HL-60/S4 (cell line): Measurements from ENCODE around the gene TRPV5.

Source experiments
- in situ Hi-C: fragments of 300-500 bp; cut with MboI; formaldehyde crosslinking; loops from 2 replicates; pipeline ENCODE4 v1.14.3; 2022; ENCODE audit warnings: low sequenced_read_pairs

Gene TRPV5

GRCh38 chr7:142890874-142891485, 42.6 kb downstream of the TRPV5 start:
- in situ Hi-C loops: no loop called here

DNA sequence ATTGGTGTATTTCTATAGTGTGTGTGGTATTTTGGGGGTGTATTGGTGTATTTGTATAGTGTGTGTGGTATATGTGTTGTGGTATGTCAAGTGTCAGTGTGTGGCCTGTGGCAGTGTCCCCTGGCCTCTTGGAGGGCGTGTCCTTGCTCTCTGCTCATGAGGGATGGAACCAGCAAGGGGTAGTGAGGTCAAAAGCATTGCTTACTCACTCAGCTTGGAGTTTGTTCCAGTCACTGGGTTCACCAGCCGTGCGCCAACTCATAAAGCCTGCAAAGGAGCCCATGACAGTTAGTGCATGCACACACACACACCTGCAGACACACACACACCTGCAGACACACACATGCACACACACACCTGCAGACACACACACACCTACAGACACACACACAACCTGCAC, 43.7 kb downstream of the TRPV5 start:
- in situ Hi-C loops: no loop called here

DNA sequence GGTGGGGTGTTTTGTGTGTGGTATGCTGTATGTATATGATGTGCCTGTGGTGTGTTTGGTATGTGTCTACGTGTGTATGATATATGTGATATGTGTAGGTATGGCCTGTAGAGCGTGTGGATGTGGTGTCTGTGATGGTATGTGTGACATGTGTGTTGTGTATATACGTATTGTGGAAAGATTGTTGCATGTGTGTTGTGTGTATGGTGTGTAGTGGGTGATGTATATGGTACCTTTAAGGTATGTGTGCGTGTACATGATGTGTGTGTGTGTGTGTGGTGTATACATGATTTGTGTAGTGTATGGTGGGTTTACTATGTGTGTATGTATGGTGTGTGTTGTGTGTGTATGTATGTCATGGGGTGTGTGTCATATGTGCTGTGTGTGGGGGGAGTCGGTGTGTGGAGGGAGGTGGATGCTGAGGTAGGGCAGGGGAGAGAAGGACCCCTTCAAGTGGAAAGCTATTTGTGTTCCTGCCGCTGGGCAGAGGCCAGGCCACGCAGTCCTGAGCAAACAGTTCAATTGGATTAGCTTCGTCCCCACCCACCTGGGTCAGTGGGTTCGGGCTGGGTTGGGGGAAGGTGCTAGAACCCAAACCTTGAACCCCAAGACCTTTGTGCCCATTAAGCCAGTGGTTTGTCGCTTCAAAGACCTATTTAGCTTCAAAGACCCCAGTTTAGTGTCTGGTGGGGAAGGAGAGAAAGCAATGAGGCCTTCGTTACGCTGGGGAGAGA, 46.1 kb downstream of the TRPV5 start:
- in situ Hi-C loops: no loop called here

DNA sequence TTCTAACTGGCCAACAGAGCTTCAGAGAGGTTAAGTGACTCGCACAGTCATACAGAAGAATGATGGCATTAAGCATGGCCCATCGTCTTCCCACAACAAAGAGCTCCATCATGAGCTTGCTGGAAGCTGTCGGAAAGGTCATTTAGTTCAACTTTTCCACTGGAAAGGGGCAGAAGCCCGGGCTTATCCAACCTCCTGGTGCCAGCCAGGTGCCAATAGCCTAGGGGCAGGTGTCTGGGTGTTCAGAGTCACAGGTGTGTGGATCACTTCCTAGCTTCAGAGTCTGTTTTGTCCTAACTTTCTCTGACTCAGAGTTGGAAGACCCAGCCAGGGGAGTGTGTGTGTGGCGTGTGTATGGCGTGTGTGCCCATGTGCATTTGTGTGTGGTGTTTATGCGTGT, 46.7 kb downstream of the TRPV5 start:
- in situ Hi-C loops: no loop called here

DNA sequence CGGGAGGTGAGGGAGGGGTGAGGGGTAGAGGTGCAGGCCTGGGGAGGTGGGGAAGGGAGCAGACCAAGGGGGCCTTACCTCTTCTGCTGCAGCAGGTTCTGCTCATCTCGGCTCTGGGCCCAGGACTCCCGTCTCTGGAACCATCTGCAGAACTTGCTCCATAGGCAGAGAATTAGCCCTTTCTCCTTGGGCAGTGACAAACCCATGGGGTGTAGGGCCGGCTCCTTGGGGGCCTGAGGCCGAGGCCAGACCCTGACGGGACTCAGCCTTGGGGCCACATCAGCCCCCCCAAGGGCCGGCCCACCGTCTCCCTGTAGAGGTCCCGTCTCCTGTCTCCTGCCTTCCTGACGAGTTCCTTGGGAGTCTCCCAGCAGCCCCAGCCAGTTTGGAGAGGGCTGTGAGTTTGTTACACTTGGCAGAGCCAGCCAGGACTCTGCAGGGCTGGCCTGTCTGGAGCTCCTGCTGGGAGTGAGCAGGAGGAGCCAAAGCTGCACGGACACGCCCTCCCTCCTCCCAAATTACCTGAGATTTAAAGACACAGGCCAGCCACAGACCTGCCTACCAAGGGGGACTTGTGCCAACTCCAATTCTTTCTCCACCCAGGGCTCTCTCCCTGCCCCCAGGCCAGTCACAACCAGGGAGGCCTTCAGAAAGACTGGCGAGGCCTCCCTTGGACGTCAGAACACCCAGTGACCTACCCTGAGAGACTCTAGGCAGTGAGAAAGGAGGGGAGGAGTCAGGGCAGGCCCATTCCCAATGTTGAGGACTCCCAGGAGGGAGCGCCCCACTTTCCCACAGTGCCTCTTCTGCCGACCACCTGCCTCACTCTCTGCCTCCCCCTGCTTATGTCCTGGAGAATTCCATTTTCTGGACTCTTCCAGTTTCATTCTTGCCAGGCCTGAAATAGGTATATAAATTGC, 48.0 kb downstream of the TRPV5 start, which contains the start of gene TRPV6:
Gene TRPV6, minus strand, starts transcription at position 435 of the 920 bp plus-strand sequence.
- in situ Hi-C loops: no loop called here

GRCh38 chr7:142884286-142884640, 49.3 kb downstream of the TRPV5 start:
- in situ Hi-C loops: no loop called here

DNA sequence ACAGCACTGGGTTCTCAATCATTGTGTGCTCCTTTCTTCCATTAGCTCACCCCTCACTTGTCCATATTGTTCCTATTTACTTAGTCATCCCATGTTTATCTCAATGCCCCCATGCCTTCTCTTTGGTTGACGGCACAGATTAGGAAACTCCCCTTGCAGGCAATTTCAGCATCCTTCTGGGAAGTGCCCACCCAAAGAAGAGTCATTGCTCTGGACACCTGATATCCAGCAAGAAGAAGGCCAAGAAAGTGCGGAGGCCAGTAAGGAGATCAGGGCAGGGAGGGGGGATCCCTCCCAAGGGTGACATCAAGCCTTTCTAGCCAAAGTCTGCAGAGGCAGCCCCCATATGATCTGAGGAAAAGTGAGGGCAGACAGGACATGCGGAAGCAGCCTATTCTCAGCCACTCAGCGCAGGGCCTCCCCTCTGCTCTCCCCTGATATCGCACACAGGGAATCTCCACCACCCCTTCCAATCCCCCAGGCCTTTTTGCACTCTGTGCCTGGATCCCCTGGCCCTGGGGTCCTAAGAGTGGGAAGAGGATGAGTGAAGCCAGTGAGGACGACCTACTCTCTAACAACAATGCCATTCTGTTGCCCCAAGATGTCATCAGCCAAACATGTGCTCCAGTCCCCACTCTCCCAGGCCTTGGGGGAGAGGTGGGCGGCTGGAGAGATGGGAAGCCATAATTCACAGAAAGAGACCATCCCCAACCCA, 49.8 kb downstream of the TRPV5 start:
- in situ Hi-C loops: no loop called here

- in situ Hi-C loops: no loop called here
These were observed 50.4 kb downstream of the TRPV5 start for GRCh38 chr7:142883145-142883544.

GRCh38 chr7:142882338-142882678, 51.2 kb downstream of the TRPV5 start:
- in situ Hi-C loops: no loop called here

- in situ Hi-C loops: no loop called here
These were observed 51.8 kb downstream of the TRPV5 start for GRCh38 chr7:142881586-142882337.

DNA sequence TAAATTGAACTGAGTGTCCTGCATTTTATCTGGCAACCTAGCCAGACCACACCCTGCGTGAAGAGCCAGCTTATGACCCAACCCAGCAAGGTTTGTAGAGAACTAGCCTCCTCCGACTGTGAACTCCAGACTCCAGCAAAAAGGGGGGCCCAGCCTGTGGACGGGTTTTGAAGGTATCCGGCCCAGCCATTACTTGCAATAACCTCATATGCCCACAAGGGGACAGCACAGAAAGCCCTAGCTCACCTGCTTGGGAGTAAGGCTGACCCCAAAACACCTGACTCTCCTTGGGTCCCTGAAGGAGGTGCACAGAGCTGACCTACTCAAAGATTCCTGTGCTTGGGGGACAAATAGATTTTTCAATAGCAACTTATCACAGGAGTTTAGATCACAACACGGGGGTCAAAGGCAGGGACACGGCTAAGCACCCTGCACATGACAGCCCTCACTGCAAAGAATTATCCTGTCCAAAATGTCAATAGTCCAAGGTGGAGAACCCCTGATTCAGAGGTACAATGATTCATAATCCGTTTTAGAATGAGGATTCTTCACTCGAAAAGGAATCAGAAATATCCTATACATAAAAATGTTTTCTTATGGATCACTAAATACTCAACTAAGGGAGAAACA, 52.6 kb downstream of the TRPV5 start:
- in situ Hi-C loops: no loop called here

GRCh38 chr7:142879060-142879459, 54.5 kb downstream of the TRPV5 start:
- in situ Hi-C loops: loop anchor here (10.0 kb wide), 2 partner anchors 126 to 336 kb away; no protein-coding TSS in a partner anchor

- in situ Hi-C loops: loop anchor here (10.0 kb wide), 2 partner anchors 126 to 336 kb away; no protein-coding TSS in a partner anchor
These were observed 55.2 kb downstream of the TRPV5 start for GRCh38 chr7:142878315-142878714.

DNA sequence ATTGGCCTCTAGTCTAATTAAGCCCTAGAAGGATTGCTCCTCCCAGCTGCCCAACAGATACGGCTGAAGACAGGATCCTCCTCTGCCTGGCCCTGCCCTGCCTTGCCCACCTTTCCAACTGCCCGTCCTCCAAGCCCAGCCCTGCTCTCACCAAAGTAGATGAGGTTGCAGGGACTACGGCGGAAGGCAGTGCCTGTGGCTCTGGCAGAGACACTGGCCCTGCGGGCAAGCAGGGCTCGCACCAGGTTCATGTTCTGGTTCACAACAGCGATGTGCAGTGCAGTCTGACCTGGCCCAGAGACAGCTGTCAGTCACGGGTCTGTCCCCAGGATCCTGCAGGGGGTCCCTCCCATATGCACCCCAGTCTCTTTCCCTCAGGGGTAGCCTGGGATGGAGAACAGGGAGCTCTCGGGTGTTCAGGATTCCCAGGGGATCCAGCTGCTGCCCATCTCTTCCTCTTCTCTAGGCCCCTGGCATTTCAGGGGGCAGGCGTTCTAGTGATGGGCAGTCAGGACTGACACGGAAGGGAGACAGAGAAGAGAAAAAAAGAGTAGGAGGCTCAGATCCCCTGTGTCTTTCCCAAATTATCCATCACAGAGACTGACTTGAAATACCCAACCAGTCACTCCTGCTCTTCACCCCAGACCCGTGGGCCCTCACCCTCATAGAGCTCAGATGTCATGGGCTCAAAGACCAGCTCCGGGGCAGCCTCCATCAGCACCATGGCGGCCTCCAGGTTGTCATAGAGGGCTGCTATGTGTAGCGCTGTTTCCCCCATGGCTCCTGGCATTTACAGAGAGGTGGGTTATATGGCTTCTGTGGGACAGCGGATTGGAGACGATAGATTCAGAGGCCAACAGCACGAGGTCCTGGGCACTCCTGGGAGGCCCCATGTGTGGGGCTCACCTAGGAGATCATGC, 56.3 kb downstream of the TRPV5 start:
- in situ Hi-C loops: loop anchor here (10.0 kb wide), 2 partner anchors 128 to 338 kb away; no protein-coding TSS in a partner anchor

GRCh38 chr7:142876236-142876960, 57.1 kb downstream of the TRPV5 start:
- in situ Hi-C loops: loop anchor here (10.0 kb wide), 2 partner anchors 128 to 338 kb away; no protein-coding TSS in a partner anchor

DNA sequence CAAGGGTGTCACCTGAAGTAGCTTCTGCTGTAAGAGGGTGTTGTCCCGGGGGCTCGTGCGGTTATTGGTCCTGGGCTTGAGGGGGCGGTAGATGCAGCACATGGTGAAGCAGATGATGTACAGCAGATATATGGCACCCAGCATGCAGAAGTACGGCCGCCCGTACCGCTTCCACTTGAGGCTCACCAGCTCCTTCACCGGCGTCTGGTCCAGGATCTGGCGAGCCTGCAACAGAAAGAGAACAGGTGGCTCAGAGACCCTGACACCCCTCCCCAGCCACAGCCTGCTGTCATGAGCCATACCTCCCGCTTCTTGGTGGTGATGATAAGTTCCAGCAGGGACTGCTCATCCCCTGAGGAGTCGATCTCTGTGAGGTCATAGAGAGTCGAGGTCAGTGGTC, 58.1 kb downstream of the TRPV5 start:
- in situ Hi-C loops: loop anchor here (10.0 kb wide), 2 partner anchors 129 to 339 kb away; no protein-coding TSS in a partner anchor

- in situ Hi-C loops: loop anchor here (10.0 to 25.0 kb wide), 3 partner anchors 87 to 340 kb away; partner anchors contain the start of gene KEL
These were observed 58.7 kb downstream of the TRPV5 start for GRCh38 chr7:142874837-142875236.

- in situ Hi-C loops: loop anchor here (10.0 to 25.0 kb wide), 3 partner anchors 88 to 340 kb away; partner anchors contain the start of gene KEL
These were observed 59.1 kb downstream of the TRPV5 start for GRCh38 chr7:142874409-142874808.
